ENCODE results near the gene SPEG. TPM values are rescaled to one million over a fixed set of nuclear protein-coding genes. Genes with fewer than 3 reads are reported as not detected.

Gene SPEG
- total RNA-seq, 1 donor from 2014 or later = 71.2 TPM

- H3K9me3 Mint-ChIP-seq (ENCODE audit: unreplicated experiment) = no peaks in the 10 kb centered on the region
- H3K9me3 ChIP-seq (ENCODE audit: insufficient read depth, low read depth, low read length) = no peaks in the 10 kb centered on the region
- no peak overlapping the region for H3K4me3 Mint-ChIP-seq (ENCODE audit: unreplicated experiment)
- no peaks in the 10 kb centered on the region for H4K20me1 ChIP-seq (ENCODE audit: insufficient read depth, low read length)
- no peak overlapping the region for H3K4me3 ChIP-seq (ENCODE audit: insufficient read depth, low read depth, low read length)
- H3K4me2 ChIP-seq (ENCODE audit: low read length) = no peak overlapping the region
- no peaks in the 10 kb centered on the region for H3K27me3 ChIP-seq (ENCODE audit: insufficient read depth, low read length)
- no peak for TF ChIP-seq CTCF (IDR thresholded peaks at IDR 0.05; ENCODE audit: insufficient read depth, low read depth, low read length)
- no peak for TF ChIP-seq EZH2 (IDR thresholded peaks at IDR 0.05; ENCODE audit: insufficient read depth, low read length)
- H3K4me1 ChIP-seq (ENCODE audit: insufficient read depth, low read length) = peaks cover 3% of the 10 kb centered on the region
- H3K4me1 Mint-ChIP-seq (ENCODE audit: low read depth, unreplicated experiment) = peaks cover 27% of the 10 kb centered on the region
- no peak overlapping the region for H2AFZ ChIP-seq (ENCODE audit: low read depth, low read length)
- H3K27me3 Mint-ChIP-seq (ENCODE audit: low read depth, unreplicated experiment) = peaks cover 3% of the 10 kb centered on the region
- FAIRE-seq (no peak), DNase-seq (ENCODE audit: low read depth) (no peak)
- no peaks in the 10 kb centered on the region for H3K79me2 ChIP-seq (ENCODE audit: insufficient read depth, low read length)
- H3K27ac ChIP-seq (ENCODE audit: low read depth, low read length) = no peak overlapping the region
- no peaks in the 10 kb centered on the region for H3K36me3 ChIP-seq (ENCODE audit: insufficient read depth, low read length)
- H3K9ac ChIP-seq (ENCODE audit: low read length) = no peak overlapping the region
- H3K36me3 Mint-ChIP-seq (ENCODE audit: low read depth, unreplicated experiment) = no peaks in the 10 kb centered on the region
- H3K27ac Mint-ChIP-seq (ENCODE audit: unreplicated experiment) = no peak overlapping the region
Measured at GRCh38 chr2:219399716-219400478, 34.7 kb upstream of the SPEG start.

- Mint-ChIP-seq H3K4me1 (ENCODE audit: low read depth, unreplicated experiment) (peaks cover 30% of the 10 kb centered on the region), H3K27ac (ENCODE audit: unreplicated experiment) (no peak overlapping the region), H3K9me3 (ENCODE audit: unreplicated experiment) (no peaks in the 10 kb centered on the region), H3K27me3 (ENCODE audit: low read depth, unreplicated experiment) (peaks cover 3% of the 10 kb centered on the region), H3K4me3 (ENCODE audit: unreplicated experiment) (no peak overlapping the region), H3K36me3 (ENCODE audit: low read depth, unreplicated experiment) (no peaks in the 10 kb centered on the region)
- H3K36me3 ChIP-seq (ENCODE audit: insufficient read depth, low read length) = no peaks in the 10 kb centered on the region
- peaks cover 3% of the 10 kb centered on the region for H3K4me1 ChIP-seq (ENCODE audit: insufficient read depth, low read length)
- no peak overlapping the region for H3K4me3 ChIP-seq (ENCODE audit: insufficient read depth, low read depth, low read length)
- no peak overlapping the region for H2AFZ ChIP-seq (ENCODE audit: low read depth, low read length)
- H3K27me3 ChIP-seq (ENCODE audit: insufficient read depth, low read length) = no peaks in the 10 kb centered on the region
- no peak for FAIRE-seq
- H4K20me1 ChIP-seq (ENCODE audit: insufficient read depth, low read length) = no peaks in the 10 kb centered on the region
- no peak overlapping the region for H3K9ac ChIP-seq (ENCODE audit: low read length)
- H3K4me2 ChIP-seq (ENCODE audit: low read length) = no peak overlapping the region
- no peaks in the 10 kb centered on the region for H3K9me3 ChIP-seq (ENCODE audit: insufficient read depth, low read depth, low read length)
- H3K79me2 ChIP-seq (ENCODE audit: insufficient read depth, low read length) = no peaks in the 10 kb centered on the region
- H3K27ac ChIP-seq (ENCODE audit: low read depth, low read length) = no peak overlapping the region
- TF ChIP-seq CTCF (IDR thresholded peaks at IDR 0.05; ENCODE audit: insufficient read depth, low read depth, low read length) = no peak
- TF ChIP-seq EZH2 (IDR thresholded peaks at IDR 0.05; ENCODE audit: insufficient read depth, low read length) = no peak
- DNase-seq (ENCODE audit: low read depth) = no peak
Measured at GRCh38 chr2:219400562-219400961, 34.1 kb upstream of the SPEG start.

GRCh38 chr2:219401606-219402005 is 33.0 kb upstream of the SPEG start:
- H3K4me1 ChIP-seq (ENCODE audit: insufficient read depth, low read length) = peaks cover 10% of the 10 kb centered on the region
- H3K36me3 ChIP-seq (ENCODE audit: insufficient read depth, low read length) = no peaks in the 10 kb centered on the region
- DNase-seq (ENCODE audit: low read depth) = no peak
- Mint-ChIP-seq H3K27me3 (ENCODE audit: low read depth, unreplicated experiment) (peaks cover 3% of the 10 kb centered on the region), H3K9me3 (ENCODE audit: unreplicated experiment) (no peaks in the 10 kb centered on the region), H3K27ac (ENCODE audit: unreplicated experiment) (no peak overlapping the region), H3K4me1 (ENCODE audit: low read depth, unreplicated experiment) (peaks cover 36% of the 10 kb centered on the region), H3K36me3 (ENCODE audit: low read depth, unreplicated experiment) (no peaks in the 10 kb centered on the region), H3K4me3 (ENCODE audit: unreplicated experiment) (no peak overlapping the region)
- no peak overlapping the region for H2AFZ ChIP-seq (ENCODE audit: low read depth, low read length)
- no peaks in the 10 kb centered on the region for H3K79me2 ChIP-seq (ENCODE audit: insufficient read depth, low read length)
- H4K20me1 ChIP-seq (ENCODE audit: insufficient read depth, low read length) = no peaks in the 10 kb centered on the region
- no peak overlapping the region for H3K27ac ChIP-seq (ENCODE audit: low read depth, low read length)
- no peak overlapping the region for H3K4me2 ChIP-seq (ENCODE audit: low read length)
- FAIRE-seq = no peak
- H3K9ac ChIP-seq (ENCODE audit: low read length) = no peak overlapping the region
- H3K27me3 ChIP-seq (ENCODE audit: insufficient read depth, low read length) = no peaks in the 10 kb centered on the region
- no peak overlapping the region for H3K4me3 ChIP-seq (ENCODE audit: insufficient read depth, low read depth, low read length)
- TF ChIP-seq CTCF (IDR thresholded peaks at IDR 0.05; ENCODE audit: insufficient read depth, low read depth, low read length) (no peak), EZH2 (IDR thresholded peaks at IDR 0.05; ENCODE audit: insufficient read depth, low read length) (no peak)
- no peaks in the 10 kb centered on the region for H3K9me3 ChIP-seq (ENCODE audit: insufficient read depth, low read depth, low read length)
